ENCODE measurements around the gene ECE1.

GRCh38 chr1:21168444-21168843, 121.8 kb downstream of the ECE1 start:
- TF ChIP-seq CTCF (IDR thresholded peaks at IDR 0.05) (no peak), EZH2phosphoT487 (IDR thresholded peaks at IDR 0.05) (no peak)
